ENCODE data around the gene BCL6B. TPM values are rescaled to one million over a fixed set of nuclear protein-coding genes. Genes with fewer than 3 reads are reported as not detected.

Gene BCL6B
- total and polyA plus RNA-seq, 2 experiments from 2014 or later, result 3.3 to 4.5 TPM

GRCh38 chr17:7005716-7006115 lies 17.1 kb upstream of the BCL6B start (continued):
- no peak for TF ChIP-seq REST (IDR thresholded peaks at IDR 0.05; ENCODE audit: unreplicated experiment)

GRCh38 chr17:7007143-7007542 lies 15.7 kb upstream of the BCL6B start:
- no peak for ATAC-seq
- 0 out of 2 replicates have a peak, but pooled peaks cover 4% of the 10 kb centered on the region for H3K4me1 ChIP-seq (ENCODE audit: insufficient read depth)
- no peaks in the 10 kb centered on the region for H3K27me3 ChIP-seq (ENCODE audit: insufficient read depth)
- Mint-ChIP-seq H3K36me3 (ENCODE audit: low read depth) (peaks cover 7% of the 10 kb centered on the region; the same call in 2 of the 3 replicates), H3K4me3 (no peak overlapping the region), H3K27me3 (ENCODE audit: insufficient read depth, low read depth, poor library complexity) (peaks cover 7% of the 10 kb centered on the region), H3K27ac (no peak overlapping the region), H3K9me3 (no peaks in the 10 kb centered on the region; the same call in 2 of the 3 replicates), H3K4me1 (peaks cover 11% of the 10 kb centered on the region; the same call in 2 of the 3 replicates)
- H3K36me3 ChIP-seq (ENCODE audit: insufficient read depth), result no peaks in the 10 kb centered on the region
- DNase-seq (ENCODE audit: low spot score), result peak; percentile 11
- peaks cover 13% of the 10 kb centered on the region; the same call in 1 of the 2 replicates for H4K20me1 ChIP-seq (replicated peaks; ENCODE audit: insufficient read depth)
- H3K79me2 ChIP-seq (replicated peaks; ENCODE audit: insufficient read depth), result peaks cover 16% of the 10 kb centered on the region
- 0 out of 2 replicates have a peak, but pooled peaks cover 2% of the 10 kb centered on the region for H3F3A ChIP-seq (replicated peaks; ENCODE audit: low read depth)
- no peak overlapping the region for H3K27ac ChIP-seq (ENCODE audit: low read depth)
- H3K4me3 ChIP-seq, result no peak overlapping the region
- H3K4me2 ChIP-seq, result no peak overlapping the region
- H3K9me2 ChIP-seq (ENCODE audit: insufficient read depth), result no peaks in the 10 kb centered on the region
- no peak overlapping the region for H2AFZ ChIP-seq
- TF ChIP-seq CREB1 (CRISPR knock-in tag; IDR thresholded peaks at IDR 0.05; ENCODE audit: low read depth) (no peak), ZNF462 (CRISPR knock-in tag; IDR thresholded peaks at IDR 0.05) (no peak), ZNF331 (CRISPR knock-in tag; IDR thresholded peaks at IDR 0.05; ENCODE audit: low read depth) (no peak), ZNF114 (CRISPR knock-in tag; IDR thresholded peaks at IDR 0.05) (no peak), ETS1 (IDR thresholded peaks at IDR 0.05) (no peak), POLR2AphosphoS5 (IDR thresholded peaks at IDR 0.05; ENCODE audit: low read depth) (no peak), EZH2phosphoT487 (IDR thresholded peaks at IDR 0.05; ENCODE audit: unreplicated experiment) (no peak), STAT1 (IDR thresholded peaks at IDR 0.05; ENCODE audit: unreplicated experiment) (no peak), CTCF (conservative IDR thresholded peaks at IDR 0.05; ENCODE audit: low read depth in 2 of 2) (no peak)

All from GM23338 (cell line).